GM23248 (cell line): Measurements from ENCODE around the gene LOC128125822.

Experiments used
- DNase-seq: peaks from one replicate; pipeline ENCODE4 v3.0.0-alpha.2; 2015
- H2AFZ ChIP-seq: fragments of 200-600 bp; sonication (generic); 2 replicates; pipeline ENCODE4 v1.6.1; 2016; ENCODE audit warnings: antibody characterized with exemption
- H3F3A ChIP-seq: fragments of 200-600 bp; sonication (generic); 2 replicates; pipeline ENCODE4 v1.6.1; 2016; ENCODE audit warnings: mild to moderate bottlenecking, antibody characterized with exemption, mixed run types; ENCODE audit not compliant: insufficient read depth
- H3K27ac ChIP-seq: fragments of 200-600 bp; sonication (generic); 2 replicates; pipeline ENCODE4 v1.5.1; 2016; ENCODE audit warnings: mild to moderate bottlenecking
- H3K27me3 ChIP-seq: fragments of 200-600 bp; sonication (generic); replicated peaks from 2 replicates; pipeline ENCODE4 v1.6.1; 2016; ENCODE audit warnings: mild to moderate bottlenecking; ENCODE audit not compliant: insufficient read depth
- H3K36me3 ChIP-seq: fragments of 200-600 bp; sonication (generic); 2 replicates; pipeline ENCODE4 v1.6.1; 2016; ENCODE audit warnings: low read depth, mild to moderate bottlenecking
- H3K4me1 ChIP-seq: fragments of 200-600 bp; sonication (generic); 2 replicates; pipeline ENCODE4 v1.6.1; 2016; ENCODE audit warnings: mild to moderate bottlenecking; ENCODE audit not compliant: insufficient read depth
- H3K4me2 ChIP-seq: fragments of 200-600 bp; sonication (generic); one replicate; pipeline ENCODE4 v1.6.1; 2016; ENCODE audit warnings: mild to moderate bottlenecking; ENCODE audit not compliant: unreplicated experiment
- H3K4me3 ChIP-seq: fragments of 200-600 bp; sonication (generic); 2 replicates; pipeline ENCODE4 v1.5.1; 2016; ENCODE audit warnings: mild to moderate bottlenecking
- H3K79me2 ChIP-seq: fragments of 200-600 bp; sonication (generic); 2 replicates; pipeline ENCODE4 v1.6.1; 2016; ENCODE audit warnings: mild to moderate bottlenecking; ENCODE audit not compliant: insufficient read depth
- H3K9ac ChIP-seq: fragments of 200-600 bp; sonication (generic); 2 replicates; pipeline ENCODE4 v1.6.1; 2016; ENCODE audit warnings: mild to moderate bottlenecking
- H3K9me2 ChIP-seq: fragments of 200-600 bp; sonication (generic); 2 replicates; pipeline ENCODE4 v1.6.1; 2016; ENCODE audit warnings: mixed run types, mild to moderate bottlenecking, moderate library complexity; ENCODE audit not compliant: insufficient read depth
- H3K9me3 ChIP-seq: fragments of 200-600 bp; sonication (generic); one replicate; pipeline ENCODE4 v1.6.1; 2017; ENCODE audit warnings: low read depth
- H4K20me1 ChIP-seq: fragments of 200-600 bp; sonication (generic); 2 replicates; pipeline ENCODE4 v1.6.0; 2016; ENCODE audit not compliant: insufficient read depth
- EZH2 ChIP-seq: fragments of 200-600 bp; sonication (generic); IDR thresholded peaks from 2 replicates; pipeline ENCODE4 v1.6.1; 2018; ENCODE audit warnings: antibody characterized with exemption, mild to moderate bottlenecking; ENCODE audit not compliant: insufficient read depth, poor library complexity, severe bottlenecking
- EZH2phosphoT487 ChIP-seq: fragments of 200-600 bp; sonication (generic); IDR thresholded peaks from 2 replicates; pipeline ENCODE4 v1.6.1; 2018; ENCODE audit warnings: antibody characterized with exemption, moderate library complexity, mild to moderate bottlenecking, low read depth; ENCODE audit not compliant: insufficient read depth
- WGBS, 2 experiments: methylation state at CpG; one replicate each; pipeline ENCODE4 v1.1.6; 2015 to 2017; ENCODE audit warnings: low lambda C conversion rate in 2 of 2, low coverage in 1 of 2; ENCODE audit errors: missing lambda C conversion rate in 2 of 2; 5-methylcytosine and 5-hydroxymethylcytosine counted together
- in situ Hi-C: fragments of 300-500 bp; cut with MboI; formaldehyde crosslinking; loops from 2 replicates; pipeline ENCODE4 v1.15.0; 2020

The LOC128125822 gene

DNA sequence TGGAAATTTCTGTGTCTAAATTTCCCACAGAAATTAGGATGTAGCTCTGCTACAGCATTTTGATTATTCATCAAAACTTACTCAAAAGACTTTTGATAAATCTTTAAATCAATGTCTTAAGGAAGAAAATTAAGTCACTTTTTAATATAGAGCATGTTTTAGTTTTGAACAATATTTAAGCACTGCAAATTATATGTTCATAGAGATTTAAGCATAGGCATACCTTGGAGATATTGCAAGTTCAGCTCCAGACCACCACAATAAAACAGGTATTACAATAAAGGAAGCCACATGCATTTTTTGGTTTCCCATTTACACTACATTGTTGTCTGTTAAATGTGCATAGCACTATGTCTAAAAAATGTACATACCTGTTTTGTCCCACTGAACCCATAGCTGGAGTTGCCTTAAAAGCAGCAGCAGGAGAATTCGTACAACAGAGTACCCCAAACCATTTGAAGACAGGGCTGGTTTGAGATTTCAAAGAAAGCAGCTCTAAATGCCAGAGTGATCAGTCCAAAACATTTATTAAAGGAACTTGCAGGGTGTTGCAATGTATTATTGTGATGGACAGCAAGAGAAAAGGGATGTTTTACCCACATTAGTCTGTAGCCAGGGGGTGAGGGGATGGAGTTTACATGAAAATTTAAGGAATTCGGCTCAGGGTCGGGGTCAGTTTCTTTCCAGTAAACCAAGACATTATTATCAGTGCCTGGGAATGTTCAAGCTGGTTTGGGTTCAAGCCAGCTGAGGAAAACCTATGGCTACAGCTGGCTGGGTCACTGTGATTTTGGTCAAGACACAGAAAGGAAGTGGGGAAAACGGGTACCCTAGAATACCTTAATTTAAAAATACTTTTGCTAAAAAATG, 6.3 kb upstream of the LOC128125822 start:
- DNase-seq: no peak

DNA sequence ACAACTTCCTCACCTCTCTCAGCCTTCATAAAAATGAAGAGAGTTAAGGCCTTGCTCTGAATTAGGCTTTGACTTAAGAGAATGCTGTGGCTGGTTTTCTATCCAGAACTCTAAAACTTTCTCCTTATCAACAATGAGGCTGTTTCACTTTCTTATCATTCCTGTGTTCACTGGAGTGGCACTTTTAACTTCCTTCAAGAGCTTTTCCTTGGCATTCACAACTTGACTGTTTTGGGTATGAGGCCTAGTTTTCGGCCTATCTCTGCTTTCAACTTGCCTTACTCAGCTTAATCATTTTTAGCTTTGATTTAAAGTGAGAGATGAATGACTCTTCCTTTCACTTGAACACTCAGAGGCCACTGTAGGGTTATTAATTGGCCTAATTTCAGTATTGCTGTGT, 4.3 kb upstream of the LOC128125822 start:
- no peak for DNase-seq
- no peaks in the 10 kb centered on the region for H3K36me3 ChIP-seq
- H3K79me2 ChIP-seq: peaks cover 6% of the 10 kb centered on the region
- no peak overlapping the region for H3K9ac ChIP-seq
- no peak overlapping the region for H3K4me3 ChIP-seq
- no peak overlapping the region for H3K4me2 ChIP-seq
- no peaks in the 10 kb centered on the region for H3K9me3 ChIP-seq
- peaks cover 15% of the 10 kb centered on the region for H3K4me1 ChIP-seq
- no peaks in the 10 kb centered on the region for H4K20me1 ChIP-seq
- H3K27me3 ChIP-seq: no peaks in the 10 kb centered on the region
- no peak overlapping the region for H2AFZ ChIP-seq
- in situ Hi-C loops: no loop called here
- TF ChIP-seq EZH2phosphoT487: no peak
- TF ChIP-seq EZH2: no peak
- H3K27ac ChIP-seq: no peak overlapping the region
- no peaks in the 10 kb centered on the region for H3K9me2 ChIP-seq
- H3F3A ChIP-seq: peaks cover 10% of the 10 kb centered on the region; the same call in 1 of the 2 replicates
- WGBS, 2 experiments: 92 to 95% methylated on average over 1 of the region's 1 CpG

More for the DNA sequence above, 6.3 kb upstream of the LOC128125822 start:
- 49 to 60% methylated on average over 4 of the region's 4 CpGs for WGBS, 2 experiments
- Histone ChIP-seq H3K4me1 (peaks cover 13% of the 10 kb centered on the region), H3K36me3 (no peaks in the 10 kb centered on the region), H3K4me3 (no peak overlapping the region), H3K9me2 (no peaks in the 10 kb centered on the region), H2AFZ (no peak overlapping the region), H4K20me1 (no peaks in the 10 kb centered on the region), H3K27ac (no peak overlapping the region), H3K79me2 (no peaks in the 10 kb centered on the region), H3K9ac (no peak overlapping the region), H3F3A (peaks cover 8% of the 10 kb centered on the region), H3K27me3 (no peaks in the 10 kb centered on the region), H3K9me3 (no peaks in the 10 kb centered on the region), H3K4me2 (no peak overlapping the region)
- TF ChIP-seq EZH2 (no peak), EZH2phosphoT487 (no peak)
- in situ Hi-C loops: no loop called here

DNA sequence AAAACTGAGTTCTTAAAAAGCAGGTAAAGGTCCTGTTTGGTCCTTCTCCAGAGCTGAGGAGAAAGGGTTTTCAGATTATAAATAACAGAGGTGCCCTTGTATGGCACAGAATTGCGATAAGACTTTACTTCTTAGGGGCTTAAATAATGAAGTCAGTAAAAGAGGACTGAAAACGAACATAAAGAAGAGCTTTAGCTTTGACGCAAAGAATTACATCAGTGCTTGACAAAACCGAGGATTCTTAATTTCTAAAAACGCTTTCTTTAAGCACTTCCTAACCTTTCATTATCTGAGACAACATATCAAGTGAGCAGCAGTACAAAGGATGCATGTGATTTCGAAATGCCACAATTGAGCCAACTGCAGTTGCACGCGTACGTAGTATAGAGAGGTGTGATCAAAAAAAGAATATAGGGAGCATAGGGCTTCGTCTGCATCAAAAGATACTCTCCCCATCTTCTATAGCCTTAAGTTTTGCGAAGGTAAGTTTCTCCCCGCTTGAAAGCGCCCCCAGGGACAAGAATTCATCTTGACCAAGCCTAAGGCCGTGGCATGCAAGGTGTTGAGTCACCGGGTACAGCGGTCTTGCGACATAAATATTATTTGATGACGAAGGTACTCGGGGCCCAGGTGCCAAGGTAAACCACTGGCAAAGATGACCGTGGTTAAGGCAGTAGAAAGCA, 778 bp upstream of the LOC128125822 start:
- Histone ChIP-seq H3K27me3 (no peaks in the 10 kb centered on the region), H3K4me2 (peak overlapping the region; percentile 87), H2AFZ (peak overlapping the region; percentile 79), H4K20me1 (peaks cover 11% of the 10 kb centered on the region; the same call in 1 of the 2 replicates), H3K9me3 (no peaks in the 10 kb centered on the region), H3K4me1 (peaks cover 27% of the 10 kb centered on the region), H3K36me3 (peaks cover 10% of the 10 kb centered on the region), H3K4me3 (peak overlapping the region; percentile 77), H3K79me2 (peaks cover 41% of the 10 kb centered on the region), H3K9ac (peak overlapping the region; percentile 99), H3K27ac (peak overlapping the region; percentile 98), H3K9me2 (no peaks in the 10 kb centered on the region), H3F3A (peaks cover 35% of the 10 kb centered on the region)
- DNase-seq: peak; percentile 94
- TF ChIP-seq EZH2phosphoT487 (no peak), EZH2 (no peak)
- 11% methylated on average over 20 of the region's 20 CpGs for WGBS, 2 experiments
- in situ Hi-C loops: no loop called here

DNA sequence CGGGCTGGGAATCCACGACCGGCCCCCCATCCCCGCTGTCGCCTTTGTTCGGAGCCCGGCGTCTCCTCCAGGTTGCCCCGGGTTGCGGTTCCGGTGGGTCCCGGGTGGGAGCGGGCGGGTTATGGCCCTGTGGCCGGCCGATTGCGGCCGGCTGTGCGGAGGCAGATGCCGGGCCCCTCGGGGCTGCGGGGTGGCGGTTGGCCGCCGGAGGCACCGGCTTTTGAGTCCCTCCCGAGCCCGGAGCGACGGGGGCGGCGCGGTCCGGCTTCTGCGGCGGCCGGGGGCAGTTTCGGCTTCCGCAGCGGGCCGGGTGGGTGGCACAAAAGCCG, 431 bp downstream of the LOC128125822 start:
- TF ChIP-seq EZH2phosphoT487: no peak
- TF ChIP-seq EZH2: no peak
- peak overlapping the region; percentile 96 for H3K4me3 ChIP-seq
- no peaks in the 10 kb centered on the region for H3K27me3 ChIP-seq
- H3K27ac ChIP-seq: peak overlapping the region; percentile 98
- 1% methylated on average over 16 to 17 of the region's 42 CpGs for WGBS, 2 experiments
- peaks cover 20% of the 10 kb centered on the region for H3K36me3 ChIP-seq
- H2AFZ ChIP-seq: no peak overlapping the region
- in situ Hi-C loops: no loop called here
- no peaks in the 10 kb centered on the region for H3K9me2 ChIP-seq
- peaks cover 33% of the 10 kb centered on the region for H3K4me1 ChIP-seq
- peaks cover 44% of the 10 kb centered on the region for H3F3A ChIP-seq
- no peaks in the 10 kb centered on the region for H3K9me3 ChIP-seq
- DNase-seq: no peak
- H3K9ac ChIP-seq: peak overlapping the region; percentile 99
- H3K79me2 ChIP-seq: peaks cover 53% of the 10 kb centered on the region
- H3K4me2 ChIP-seq: peak overlapping the region; percentile 96
- H4K20me1 ChIP-seq: peaks cover 11% of the 10 kb centered on the region; the same call in 1 of the 2 replicates
